ENCODE data around the gene PLXDC2. TPM values are rescaled to one million over a fixed set of nuclear protein-coding genes. Genes with fewer than 3 reads are reported as not detected.

The PLXDC2 gene
- total RNA-seq, 1 experiment from 2014 or later, result 38.7 TPM

DNA sequence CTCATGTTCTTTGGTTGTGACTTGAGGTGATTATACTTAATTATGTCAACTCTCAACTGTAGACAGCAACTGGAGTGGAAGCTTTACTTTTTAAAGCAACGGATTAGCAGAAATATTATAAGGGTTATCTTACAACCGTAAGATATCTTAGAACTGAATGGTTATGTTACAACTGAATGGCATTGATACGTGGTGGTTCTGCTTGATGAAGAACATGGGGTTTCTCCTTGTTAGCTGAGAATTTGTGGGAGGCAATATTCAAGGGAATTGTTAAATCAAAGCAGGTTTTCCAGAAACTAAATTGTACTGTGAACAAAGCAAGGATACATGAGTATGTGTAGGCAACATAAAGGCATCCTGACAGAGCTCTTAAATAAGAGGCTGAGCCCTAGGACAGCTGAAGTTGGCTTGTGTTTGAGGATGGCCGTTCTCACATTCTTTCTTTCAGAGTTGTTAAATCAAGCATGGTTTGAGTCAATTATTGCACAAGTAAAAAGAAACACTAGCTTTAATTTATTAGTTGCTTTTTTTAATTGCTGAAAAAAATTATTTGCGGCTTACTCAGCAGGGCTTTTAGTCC lies 350.0 kb downstream of the PLXDC2 start:
- H3K27ac Mint-ChIP-seq, result peak overlapping the region in 1 of 3 experiments; percentile 18; a peak in 1 of 7 replicates
- TF ChIP-seq, protein P1, sequence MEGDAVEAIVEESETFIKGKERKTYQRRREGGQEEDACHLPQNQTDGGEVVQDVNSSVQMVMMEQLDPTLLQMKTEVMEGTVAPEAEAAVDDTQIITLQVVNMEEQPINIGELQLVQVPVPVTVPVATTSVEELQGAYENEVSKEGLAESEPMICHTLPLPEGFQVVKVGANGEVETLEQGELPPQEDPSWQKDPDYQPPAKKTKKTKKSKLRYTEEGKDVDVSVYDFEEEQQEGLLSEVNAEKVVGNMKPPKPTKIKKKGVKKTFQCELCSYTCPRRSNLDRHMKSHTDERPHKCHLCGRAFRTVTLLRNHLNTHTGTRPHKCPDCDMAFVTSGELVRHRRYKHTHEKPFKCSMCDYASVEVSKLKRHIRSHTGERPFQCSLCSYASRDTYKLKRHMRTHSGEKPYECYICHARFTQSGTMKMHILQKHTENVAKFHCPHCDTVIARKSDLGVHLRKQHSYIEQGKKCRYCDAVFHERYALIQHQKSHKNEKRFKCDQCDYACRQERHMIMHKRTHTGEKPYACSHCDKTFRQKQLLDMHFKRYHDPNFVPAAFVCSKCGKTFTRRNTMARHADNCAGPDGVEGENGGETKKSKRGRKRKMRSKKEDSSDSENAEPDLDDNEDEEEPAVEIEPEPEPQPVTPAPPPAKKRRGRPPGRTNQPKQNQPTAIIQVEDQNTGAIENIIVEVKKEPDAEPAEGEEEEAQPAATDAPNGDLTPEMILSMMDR (conservative IDR thresholded peaks at IDR 0.05), result no peak

More for the DNA sequence above, 350.0 kb downstream of the PLXDC2 start:
- Histone ChIP-seq H4K8ac (replicated peaks; ENCODE audit: insufficient read length, low read depth, low read length) (no peak overlapping the region), H4K20me1 (ENCODE audit: control insufficient read depth, insufficient read depth, insufficient read length) (no peaks in the 10 kb centered on the region), H2BK120ac (ENCODE audit: low read depth, low read length, poor library complexity, severe bottlenecking) (no peak overlapping the region), H3K27me3 (ENCODE audit: insufficient read depth, low read length) (no peaks in the 10 kb centered on the region), H2BK12ac (ENCODE audit: insufficient read length, low read depth, low read length) (no peak overlapping the region), H2AK5ac (ENCODE audit: insufficient read length, low read length) (no peak overlapping the region), H3K56ac (ENCODE audit: insufficient read length, low read depth, low read length) (no peak overlapping the region), H3K4ac (ENCODE audit: low read depth, low read length) (no peak overlapping the region), H2BK5ac (ENCODE audit: insufficient read length, low read length) (no peak overlapping the region), H3K4me2 (ENCODE audit: insufficient read depth, insufficient read length, low read length) (no peak overlapping the region), H3K4me1 (ENCODE audit: insufficient read depth, low read length) (no peaks in the 10 kb centered on the region), H3T11ph (ENCODE audit: low read length) (no peak overlapping the region), H3K9me3 (ENCODE audit: control insufficient read depth, low read depth, low read length) (no peaks in the 10 kb centered on the region), H3K27ac (ENCODE audit: insufficient read length, low read depth, low read length) (no peak overlapping the region), H3K79me1 (ENCODE audit: insufficient read depth, low read depth, low read length, poor library complexity, severe bottlenecking) (no peaks in the 10 kb centered on the region), H3K18ac (ENCODE audit: insufficient read length, low read depth, low read length) (no peak overlapping the region), H2BK20ac (ENCODE audit: low read depth, low read length, poor library complexity, severe bottlenecking) (no peak overlapping the region), H3K23ac (ENCODE audit: insufficient read length, low read depth, low read length) (no peak overlapping the region), H3K9ac (ENCODE audit: extremely low read depth, insufficient read length, low read length) (no peak overlapping the region), H2AFZ (ENCODE audit: low read length) (no peak overlapping the region), H3K79me2 (ENCODE audit: insufficient read depth, low read length) (no peaks in the 10 kb centered on the region), H2BK15ac (ENCODE audit: low read depth, low read length) (no peak overlapping the region), H4K5ac (ENCODE audit: insufficient read length, low read depth, low read length) (no peak overlapping the region), H4K91ac (ENCODE audit: insufficient read length, low read depth, low read length) (no peak overlapping the region), H3K23me2 (ENCODE audit: insufficient read length, low read depth, low read length, poor library complexity, severe bottlenecking) (no peaks in the 10 kb centered on the region), H3K14ac (ENCODE audit: insufficient read depth, low read length) (no peak overlapping the region)
- H3K36me3 Mint-ChIP-seq (ENCODE audit: insufficient read depth in 1 of 3, low read depth in 3 of 3), result peaks cover 0 to 4% (median 0%) of the 10 kb centered on the region in 3 experiments; a peak in 3 of 7 replicates
- DNase-seq, result no peak
- H3K27me3 Mint-ChIP-seq (ENCODE audit: low read depth), result no peaks in the 10 kb centered on the region
- H3K9me3 Mint-ChIP-seq, result no peaks in the 10 kb centered on the region; a peak in 1 of 5 replicates
- WGBS (ENCODE audit: extremely low coverage, insufficient read length, low lambda C conversion rate), result no CpG with 5 or more reads among the region's 5 CpGs
- H3K4me1 Mint-ChIP-seq, result peaks cover 27 to 34% of the 10 kb centered on the region in 2 experiments
- H3K4me3 Mint-ChIP-seq, result no peak overlapping the region

Data from H9 (cell line).